DMS 273 (cell line): ENCODE measurements around the gene SLCO1A2.
"Not testable (repeated sequence)": the region's sequence is repeated elsewhere in the genome, so short reads cannot be mapped to it uniquely, and the experiment has no call there.

ENCODE experiments used
- DNase-seq: peaks from one replicate; lab custom pipeline; 2025; ENCODE audit not compliant: unreplicated experiment; lab: John Stamatoyannopoulos, UW

SLCO1A2 gene, protein sequence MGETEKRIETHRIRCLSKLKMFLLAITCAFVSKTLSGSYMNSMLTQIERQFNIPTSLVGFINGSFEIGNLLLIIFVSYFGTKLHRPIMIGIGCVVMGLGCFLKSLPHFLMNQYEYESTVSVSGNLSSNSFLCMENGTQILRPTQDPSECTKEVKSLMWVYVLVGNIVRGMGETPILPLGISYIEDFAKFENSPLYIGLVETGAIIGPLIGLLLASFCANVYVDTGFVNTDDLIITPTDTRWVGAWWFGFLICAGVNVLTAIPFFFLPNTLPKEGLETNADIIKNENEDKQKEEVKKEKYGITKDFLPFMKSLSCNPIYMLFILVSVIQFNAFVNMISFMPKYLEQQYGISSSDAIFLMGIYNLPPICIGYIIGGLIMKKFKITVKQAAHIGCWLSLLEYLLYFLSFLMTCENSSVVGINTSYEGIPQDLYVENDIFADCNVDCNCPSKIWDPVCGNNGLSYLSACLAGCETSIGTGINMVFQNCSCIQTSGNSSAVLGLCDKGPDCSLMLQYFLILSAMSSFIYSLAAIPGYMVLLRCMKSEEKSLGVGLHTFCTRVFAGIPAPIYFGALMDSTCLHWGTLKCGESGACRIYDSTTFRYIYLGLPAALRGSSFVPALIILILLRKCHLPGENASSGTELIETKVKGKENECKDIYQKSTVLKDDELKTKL

DNA sequence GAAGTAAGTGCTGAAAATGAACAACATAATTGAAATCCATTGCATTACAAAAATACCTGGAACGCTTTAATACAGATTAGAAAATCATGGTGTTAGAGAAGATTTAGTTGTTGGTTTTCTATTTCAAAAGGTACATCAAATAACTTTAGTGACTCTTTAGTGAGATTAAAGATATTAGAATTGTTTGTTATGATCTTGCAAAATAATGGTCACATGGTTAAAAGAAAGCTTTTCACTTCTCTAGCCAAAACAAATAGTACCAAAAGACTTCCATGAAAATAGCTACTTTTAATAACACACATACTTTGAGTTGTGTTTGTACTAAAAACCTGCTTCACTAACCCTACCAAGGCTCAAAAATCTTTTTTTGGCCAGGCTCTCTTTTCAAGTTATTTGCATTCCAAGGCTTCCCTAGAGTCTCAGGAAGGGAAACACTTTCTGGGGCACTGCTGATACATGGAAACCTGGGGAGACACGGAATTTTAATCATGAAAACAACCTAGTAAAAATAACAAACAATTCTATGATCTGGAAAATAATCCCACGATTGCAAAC is at the start of gene SLCO1A2:
TSS of gene SLCO1A2 (minus strand) at position 147 of the 555 bp plus-strand sequence. CDS start 270 bp downstream, outside the sequence.
- DNase-seq = no peak

DNA sequence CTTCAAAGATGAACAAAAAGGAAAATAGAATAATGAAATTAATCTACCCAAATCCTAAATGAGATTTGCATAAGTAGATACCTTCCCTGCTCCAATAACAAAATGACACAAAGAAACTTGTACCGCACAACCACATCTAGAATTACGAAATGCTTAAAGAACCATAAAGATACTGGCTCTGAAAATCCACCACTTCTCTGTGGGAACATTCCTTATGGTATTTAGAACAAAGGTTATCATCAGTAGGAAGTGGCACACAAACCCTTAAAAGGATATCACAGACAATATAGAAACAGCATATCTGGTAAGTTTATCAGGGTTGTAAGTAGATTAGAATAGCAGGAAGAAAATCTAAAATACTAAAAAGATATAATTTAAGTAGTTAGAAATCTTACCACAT is 49.5 kb upstream of the SLCO1A2 start:
- no peak for DNase-seq

DNA sequence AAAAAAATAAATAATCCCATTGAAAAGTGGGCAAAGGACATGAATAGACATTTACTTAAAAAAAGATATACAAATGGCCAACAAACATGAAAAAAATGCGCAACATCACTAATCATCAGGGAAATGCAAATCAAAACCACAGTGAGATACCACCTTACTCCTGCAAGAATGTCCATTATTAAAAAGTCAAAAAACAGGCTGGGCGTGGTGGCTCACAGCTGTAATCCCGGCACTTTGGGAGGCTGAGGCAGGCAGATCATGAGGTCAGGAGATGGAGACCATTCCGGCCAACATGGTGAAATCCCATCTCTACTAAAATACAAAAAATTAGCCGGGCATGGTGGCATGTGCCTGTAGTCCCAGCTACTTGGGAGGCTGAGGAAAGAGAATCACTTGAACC is 46.6 kb upstream of the SLCO1A2 start:
- DNase-seq = not testable (repeated sequence)

DNA sequence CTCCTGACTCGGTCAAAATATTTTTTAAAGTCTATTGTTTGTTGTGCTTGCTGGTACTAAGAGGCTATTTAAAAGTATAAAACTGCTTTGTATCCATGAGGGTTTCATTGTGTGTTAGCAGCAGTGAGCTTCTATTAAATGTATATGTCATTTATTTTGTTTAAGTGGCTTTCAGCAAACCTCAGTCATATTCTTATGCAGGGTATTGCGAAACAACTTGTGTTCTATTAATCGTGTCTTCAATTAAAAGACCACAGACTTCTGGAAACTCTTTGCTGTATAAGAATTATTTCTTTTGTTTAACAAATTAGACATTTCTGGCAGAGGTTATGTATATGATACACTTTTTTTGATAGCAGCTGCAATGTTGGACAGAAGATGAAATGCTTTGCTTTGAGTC is 44.5 kb upstream of the SLCO1A2 start:
- DNase-seq = no peak

DNA sequence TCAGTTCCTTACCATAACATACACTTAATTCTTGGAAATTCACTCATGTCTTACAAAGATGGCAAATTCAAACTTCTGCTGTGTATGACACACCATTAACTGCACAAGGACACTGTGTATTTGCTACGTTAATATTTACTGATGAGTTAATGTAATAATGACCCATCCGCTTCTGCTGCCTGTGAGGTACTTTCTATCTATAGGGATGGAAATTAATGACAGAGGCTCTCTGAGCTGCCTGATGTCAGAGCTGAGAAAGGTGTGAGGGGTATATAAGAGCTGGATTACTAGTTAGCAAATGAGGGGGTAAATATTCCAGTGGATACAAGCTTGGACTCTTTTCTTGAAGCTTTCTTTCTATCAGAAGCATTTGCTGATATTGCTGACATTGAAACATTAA is 37.9 kb upstream of the SLCO1A2 start, which contains the start of gene IAPP:
TSS of gene IAPP (plus strand) at position 301 of the 400 bp plus-strand sequence. CDS start 450 bp downstream, outside the sequence.
- DNase-seq = no peak

DNA sequence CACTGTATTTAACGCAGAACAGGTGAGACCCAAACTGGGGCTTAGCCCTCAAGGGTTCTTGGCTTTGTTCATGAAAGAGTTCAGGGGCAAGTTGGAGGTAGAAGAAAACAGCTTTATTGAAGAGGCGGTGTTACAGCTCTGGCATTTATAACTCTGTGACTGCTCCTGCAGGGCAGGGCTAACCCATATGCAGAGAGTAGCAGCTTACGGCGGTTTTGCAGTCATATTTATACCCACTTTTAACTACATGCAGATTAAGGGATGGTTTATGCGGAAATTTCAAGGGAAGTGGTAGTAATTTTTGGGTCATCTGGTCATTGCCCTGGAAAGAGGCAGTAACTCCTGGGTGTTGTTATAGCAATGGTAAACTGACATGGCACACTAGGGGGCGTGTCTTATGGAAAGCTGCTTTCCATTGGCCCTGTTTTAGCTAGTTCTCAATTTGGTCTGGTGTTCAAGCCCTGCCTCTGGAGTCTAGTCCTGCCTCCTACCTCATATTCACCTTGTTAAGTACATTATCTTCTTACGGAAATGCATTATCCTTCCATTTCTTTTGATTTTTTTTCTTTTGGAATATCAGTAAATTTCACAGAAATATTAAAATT is 36.2 kb upstream of the SLCO1A2 start:
- DNase-seq = no peak

DNA sequence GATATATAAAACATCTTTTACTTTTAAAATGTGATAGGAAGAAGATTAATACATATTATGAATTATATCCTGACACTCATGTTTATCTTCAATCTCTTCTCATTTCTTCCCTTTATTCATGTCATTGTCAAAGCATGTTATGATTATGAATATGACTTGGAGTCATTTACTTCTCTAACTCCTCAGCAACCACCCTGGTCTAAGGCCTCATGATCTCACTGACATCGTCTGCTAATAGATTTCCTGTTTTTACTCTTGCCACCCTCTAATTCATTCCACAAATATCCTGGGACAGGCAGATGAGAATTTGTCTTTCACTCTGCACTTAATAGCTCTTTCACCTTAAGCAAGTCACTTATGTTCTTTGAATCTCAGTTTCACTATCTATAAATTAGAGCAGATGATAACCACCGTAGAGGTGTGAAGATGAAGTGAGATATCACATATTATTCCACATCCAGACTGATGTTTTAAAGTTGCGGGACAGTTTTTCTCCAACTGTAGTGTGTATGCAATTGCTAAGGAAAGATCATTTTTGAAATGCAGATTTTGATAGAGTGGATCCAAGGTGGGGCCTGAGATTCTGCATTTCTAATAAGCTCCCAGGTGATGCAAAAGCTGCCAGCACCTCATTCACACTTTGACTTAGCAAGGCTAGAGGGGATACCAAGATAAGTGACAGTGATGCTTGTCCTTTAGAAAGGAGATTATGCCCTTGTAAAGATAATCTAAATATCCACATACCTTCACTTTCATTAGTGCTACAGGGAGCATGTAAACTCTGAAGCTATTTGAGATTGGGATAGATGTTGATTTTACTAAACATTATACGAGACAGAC is 34.6 kb upstream of the SLCO1A2 start:
- DNase-seq = no peak

DNA sequence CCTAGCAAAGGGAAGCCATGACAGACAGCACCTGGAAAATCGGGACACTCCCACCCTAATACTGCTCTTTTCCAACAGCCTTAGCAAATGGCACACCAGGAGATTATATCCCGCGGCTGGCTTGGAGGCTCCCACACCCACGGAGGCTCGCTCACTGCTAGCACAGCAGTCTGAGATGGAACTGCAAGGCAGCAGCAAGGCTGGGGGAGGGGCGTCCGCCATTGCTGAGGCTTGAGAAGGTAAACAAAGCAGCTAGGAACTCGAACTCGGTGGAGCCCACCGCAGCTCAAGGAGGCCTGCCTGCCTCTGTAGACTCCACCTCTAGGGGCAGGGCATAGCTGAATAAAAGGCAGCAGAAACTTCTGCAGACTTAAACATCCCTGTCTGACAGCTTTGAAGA is 25.9 kb upstream of the SLCO1A2 start:
- not testable (repeated sequence) for DNase-seq

DNA sequence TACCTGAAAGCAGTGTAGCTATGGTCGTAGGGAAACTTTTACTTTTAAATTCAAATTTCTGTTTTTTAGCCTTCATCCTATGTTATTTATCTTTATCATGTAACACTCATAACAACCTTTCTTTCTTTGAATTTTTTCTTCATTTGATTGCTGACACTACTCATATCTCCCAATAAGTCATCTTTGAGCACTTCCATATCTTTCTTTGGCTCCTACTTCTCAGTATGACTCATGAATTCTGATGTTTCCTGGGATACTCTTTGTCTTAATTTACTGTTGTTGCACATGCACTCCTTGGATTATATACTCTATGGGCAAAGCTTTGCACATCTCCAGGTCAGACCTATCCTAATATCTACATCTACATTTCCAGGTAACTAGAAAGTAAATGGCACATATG is 19.9 kb upstream of the SLCO1A2 start:
- no peak for DNase-seq

DNA sequence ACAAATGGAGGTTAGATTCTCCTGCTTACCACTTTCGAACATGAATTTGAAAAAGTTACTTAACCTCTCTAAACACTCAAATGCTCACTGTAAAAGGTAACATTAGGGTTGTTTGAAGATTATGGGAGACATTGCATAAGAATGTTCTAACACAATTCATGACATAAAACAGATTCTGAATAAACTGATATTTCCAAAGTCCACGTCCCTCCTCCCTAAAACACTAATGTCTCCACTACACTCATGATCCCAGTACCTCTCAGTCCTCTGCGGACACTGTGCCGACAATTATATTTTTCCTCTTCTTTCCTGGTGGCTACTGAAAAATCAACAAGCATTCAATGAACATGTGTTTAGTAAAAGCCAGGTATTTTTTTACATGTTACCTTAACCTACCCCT is 19.2 kb upstream of the SLCO1A2 start:
- DNase-seq = no peak

DNA sequence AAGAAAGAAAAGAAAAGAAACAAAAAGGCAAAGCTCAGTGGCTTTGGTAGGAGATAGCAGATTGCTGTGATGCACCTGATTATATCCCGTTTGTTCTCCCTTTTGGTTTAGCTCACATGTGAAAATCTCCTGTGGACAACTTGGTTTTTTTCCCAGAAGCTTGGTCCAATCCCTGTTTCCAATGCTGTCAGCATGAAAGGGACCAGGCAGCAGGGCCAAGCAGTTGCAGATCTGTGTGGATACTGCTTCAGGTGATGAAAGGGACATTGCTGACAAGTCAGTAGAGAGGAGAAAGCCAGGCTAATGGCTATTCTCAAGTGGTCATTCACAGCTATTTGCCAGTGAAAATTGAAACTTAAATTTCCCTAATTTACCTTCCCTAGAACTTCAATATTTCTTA is 18.8 kb upstream of the SLCO1A2 start:
- DNase-seq = no peak

DNA sequence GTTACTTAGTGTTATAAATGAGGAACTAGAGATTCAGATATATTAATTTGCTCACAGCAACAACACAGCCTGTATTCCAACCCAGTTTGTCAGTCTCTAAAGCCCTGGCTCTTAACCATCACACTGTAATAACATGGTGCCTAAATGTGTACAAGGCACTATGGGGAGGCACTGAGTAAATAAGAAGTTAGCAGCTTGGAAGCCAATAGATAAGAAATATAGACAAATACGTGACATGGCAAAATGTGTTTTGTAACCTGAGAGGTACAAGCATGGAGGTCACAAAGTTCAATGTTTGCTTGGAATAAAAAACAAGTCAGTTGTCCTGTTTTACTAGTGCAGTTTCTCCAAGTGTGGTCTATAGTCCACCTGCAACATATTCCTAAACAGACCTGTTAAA is 16.3 kb upstream of the SLCO1A2 start:
- no peak for DNase-seq

DNA sequence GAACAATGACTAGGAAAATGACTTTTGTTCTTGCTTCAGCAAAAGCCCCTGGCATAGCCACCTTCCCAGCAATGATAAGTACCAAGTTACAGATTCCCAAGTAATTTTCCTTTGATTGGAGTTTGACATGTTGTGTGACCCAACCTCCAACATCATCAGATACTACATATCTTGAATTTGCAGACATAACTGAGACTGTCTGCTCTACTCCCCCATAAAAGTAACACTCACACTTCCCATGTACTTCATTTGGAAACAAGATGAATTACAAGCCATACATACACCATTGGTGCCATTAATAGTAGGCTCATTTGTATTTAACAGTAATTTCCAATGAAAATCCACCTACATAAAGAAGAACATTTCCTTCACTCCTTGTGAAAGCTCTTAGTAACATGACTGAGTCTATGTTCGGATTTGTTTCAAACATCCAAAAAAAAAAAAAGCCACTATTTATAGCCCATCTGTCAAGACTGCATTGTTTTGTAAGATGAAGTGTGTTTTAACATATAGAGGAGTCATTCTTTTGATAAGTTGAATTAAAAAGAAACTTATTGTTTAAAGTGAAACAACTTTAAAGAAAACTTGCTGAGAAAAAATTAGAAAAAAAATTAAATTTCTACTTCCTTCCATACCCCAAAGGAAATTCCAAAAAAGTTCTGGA is 12.0 kb upstream of the SLCO1A2 start:
- DNase-seq = no peak

DNA sequence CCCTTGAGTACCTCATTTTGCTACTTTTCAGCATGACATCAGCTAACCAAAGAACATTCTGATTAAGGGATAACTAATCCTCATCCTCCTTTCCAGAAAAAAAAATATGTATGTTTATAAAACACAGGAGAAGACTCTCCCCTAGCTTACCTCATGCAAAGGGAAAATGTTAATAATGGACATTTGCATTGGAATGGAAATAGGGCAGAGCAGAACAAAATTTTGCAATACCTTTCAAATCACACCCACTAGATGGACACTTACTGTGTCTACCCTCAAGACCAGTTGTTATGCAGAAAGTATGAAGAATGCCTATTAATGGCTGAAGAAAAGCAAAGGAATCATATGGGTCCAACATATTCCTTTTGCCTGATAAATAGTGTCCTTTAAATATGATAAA is 8.9 kb upstream of the SLCO1A2 start:
- DNase-seq = no peak

DNA sequence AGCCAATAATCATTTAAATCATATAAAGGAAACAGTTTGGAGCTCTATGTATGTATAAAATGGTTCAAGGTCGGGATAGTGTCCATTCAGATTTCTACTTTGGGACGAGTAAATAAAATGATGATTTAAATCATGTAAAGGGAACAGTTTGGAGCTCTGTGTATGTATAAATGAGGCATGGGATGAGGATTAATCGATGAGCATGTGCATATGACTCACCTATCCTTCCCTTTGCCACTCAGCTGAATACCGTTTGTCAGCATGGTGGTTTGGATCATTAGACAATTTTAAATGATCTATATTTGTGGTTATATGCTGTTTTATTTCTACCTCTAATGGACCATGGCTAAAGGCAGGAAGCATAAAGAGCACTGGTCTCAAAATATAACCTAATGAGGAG is 7.1 kb upstream of the SLCO1A2 start:
- no peak for DNase-seq

DNA sequence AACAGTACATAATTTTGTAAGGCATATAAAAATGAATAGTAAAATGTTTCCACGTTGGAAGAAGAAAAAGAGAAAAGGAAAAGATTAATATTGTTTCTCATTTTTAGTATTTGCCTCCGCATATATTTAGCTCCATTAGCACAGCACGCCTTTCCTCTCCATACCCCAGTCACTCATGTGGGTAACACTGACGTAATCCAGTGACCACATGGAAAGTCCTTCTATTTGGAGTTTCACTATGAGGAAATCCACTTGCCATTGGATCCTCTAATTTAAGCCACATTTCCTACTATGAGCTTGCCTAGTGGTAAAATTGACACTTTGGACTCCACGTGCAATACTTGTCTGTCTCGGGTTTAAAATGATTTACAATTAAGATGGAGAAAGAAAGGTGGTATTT is 5.7 kb upstream of the SLCO1A2 start:
- no peak for DNase-seq

DNA sequence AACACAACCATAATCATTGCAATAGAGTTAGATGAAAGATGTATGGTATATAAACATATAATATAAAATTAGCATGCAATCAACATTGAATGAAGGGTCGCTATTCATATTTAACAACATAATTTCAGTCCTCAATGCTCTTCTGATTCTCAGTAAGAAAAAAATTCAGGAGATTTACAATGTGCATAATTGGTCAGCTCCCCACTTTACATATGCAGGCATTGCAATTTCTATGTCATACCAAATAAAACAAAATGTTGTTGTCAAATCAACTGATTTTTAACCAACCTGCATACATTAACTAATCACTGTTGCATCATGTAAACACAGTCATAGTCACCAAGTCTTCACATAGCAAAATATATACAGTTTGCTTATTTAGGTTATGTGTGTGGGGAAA is 5.2 kb upstream of the SLCO1A2 start:
- DNase-seq = no peak

DNA sequence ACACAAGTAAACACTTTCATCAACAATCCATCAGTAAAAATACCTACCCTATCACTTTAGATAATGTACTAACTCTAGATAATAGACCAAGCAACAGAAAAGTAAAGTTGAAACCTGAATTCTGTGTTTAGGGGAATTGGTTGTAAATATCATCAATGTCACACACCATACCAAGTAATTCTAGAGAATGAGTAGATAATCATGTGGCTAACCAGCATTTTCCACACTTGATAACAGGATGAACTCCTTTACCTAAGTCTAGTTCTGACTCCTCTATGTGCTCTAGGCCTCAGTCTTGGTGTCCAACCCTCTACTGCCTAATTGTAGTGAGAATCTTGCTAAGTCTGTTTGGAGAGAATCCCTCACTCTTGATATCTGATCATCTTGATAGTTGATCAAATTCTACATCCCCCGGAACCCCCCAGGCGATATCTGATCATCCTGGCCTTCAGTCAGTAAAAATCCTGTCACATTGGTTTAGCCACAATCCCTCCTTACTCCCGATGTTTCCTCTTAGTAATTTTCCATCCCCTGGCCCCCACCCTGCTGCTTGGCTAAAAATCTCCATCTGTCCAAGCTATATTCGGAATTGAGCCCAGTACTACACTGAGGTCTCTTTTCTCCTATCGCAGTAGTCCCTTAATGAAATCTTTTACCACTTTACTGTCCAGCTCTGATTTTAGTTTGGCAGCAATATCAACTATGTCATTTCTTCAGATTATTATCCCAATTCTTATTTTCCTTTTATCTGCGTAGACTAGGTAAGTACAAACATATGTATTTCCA is 3.4 kb upstream of the SLCO1A2 start:
- no peak for DNase-seq

DNA sequence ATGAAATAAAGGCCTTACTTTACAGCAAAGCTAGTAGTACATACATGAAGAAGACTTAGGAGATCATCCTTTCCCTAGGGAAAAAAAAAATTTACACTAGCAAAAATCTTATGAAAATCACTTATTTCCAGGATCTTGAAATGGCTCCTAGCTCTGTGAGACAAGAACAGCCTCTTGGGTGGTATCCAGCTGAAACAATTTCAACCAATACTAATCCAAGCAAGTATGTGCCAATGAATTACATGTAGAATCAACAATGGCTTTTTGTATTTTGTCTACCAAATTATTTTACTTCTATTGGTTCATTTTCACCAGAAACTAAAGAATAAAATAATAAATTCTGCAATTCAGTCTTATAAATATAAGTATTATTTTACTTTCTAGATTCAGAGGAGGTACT is 2.7 kb upstream of the SLCO1A2 start:
- DNase-seq = no peak

DNA sequence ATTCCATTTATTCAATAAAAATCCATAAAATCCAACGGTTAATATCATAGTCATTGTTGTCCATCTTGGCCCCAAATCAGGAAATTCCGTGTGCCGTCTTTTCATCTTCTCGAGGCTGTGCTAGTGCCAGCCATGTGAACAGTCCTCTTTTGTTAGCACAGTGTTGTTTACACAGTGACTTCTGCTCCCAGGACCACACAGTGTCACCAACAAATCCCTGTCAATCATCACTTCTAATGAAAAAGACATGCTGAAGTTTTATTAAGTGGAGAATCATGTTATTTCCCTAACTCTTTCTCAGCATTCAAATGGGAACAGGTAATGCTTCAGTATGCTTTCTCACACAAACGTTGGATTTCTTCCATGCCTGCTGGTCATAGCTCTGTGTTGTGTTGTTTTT is 1.9 kb upstream of the SLCO1A2 start:
- DNase-seq = no peak
